HG03432 (cell line): ENCODE data around the gene GPC5.
"Not testable (repeated sequence)": the region's sequence is repeated elsewhere in the genome, so short reads cannot be mapped to it uniquely, and the experiment has no call there.

Experiments used
- ATAC-seq: cut with Tn5 transposase; IDR thresholded peaks from one replicate; pipeline ENCODE4 v1.9.1; 2021; ENCODE audit warnings: mild to moderate bottlenecking, moderate library complexity; ENCODE audit not compliant: unreplicated experiment

The GPC5 gene

DNA sequence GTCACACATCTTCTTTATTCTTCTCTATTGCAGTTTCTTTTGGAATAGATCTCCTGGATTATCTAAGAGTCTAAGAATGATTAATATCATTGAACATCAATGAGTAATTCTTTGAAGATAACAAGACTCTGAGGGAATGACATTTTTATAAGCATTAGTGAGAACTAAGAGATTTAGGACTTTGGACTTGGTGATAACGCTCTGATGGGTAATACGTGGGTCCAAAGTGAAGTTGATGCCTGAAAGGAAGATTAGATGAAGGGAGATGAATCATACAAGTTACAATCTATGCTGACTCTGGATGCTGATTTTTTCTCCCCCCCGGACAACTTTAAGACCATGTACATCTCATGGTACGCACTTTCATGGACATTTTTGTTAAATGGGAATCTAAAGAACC, 364.5 kb downstream of the GPC5 start:
- ATAC-seq = no peak

GRCh38 chr13:91764527-91764926, 366.1 kb downstream of the GPC5 start:
- no peak for ATAC-seq

DNA sequence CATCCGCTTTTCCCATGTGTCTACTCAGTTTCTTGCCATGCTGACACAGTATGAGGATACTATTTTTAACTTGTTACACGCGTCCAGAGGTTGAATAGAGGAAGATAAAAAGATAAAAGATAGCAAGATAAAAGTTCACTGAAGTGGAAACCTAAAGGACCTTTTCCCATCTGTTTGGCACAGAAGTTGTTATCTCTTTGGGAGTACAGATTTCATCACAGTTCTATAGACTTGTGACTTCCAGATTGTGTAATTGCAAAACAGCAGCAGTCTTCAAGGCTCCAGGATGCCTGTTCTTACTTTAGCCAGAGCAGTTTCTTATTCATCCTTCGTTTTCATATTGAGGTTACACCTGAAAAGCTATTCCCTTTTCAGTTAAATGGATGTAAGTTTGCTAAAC, 369.2 kb downstream of the GPC5 start:
- ATAC-seq = no peak

- ATAC-seq = no peak
Measured at GRCh38 chr13:91768746-91769145, 370.3 kb downstream of the GPC5 start.

- no peak for ATAC-seq
Measured at GRCh38 chr13:91771229-91771628, 372.8 kb downstream of the GPC5 start.

- no peak for ATAC-seq
Measured at GRCh38 chr13:91773591-91774227, 375.3 kb downstream of the GPC5 start.

GRCh38 chr13:91774397-91774796, 376.0 kb downstream of the GPC5 start:
- no peak for ATAC-seq

- no peak for ATAC-seq
Measured at GRCh38 chr13:91776611-91777193, 378.3 kb downstream of the GPC5 start.

DNA sequence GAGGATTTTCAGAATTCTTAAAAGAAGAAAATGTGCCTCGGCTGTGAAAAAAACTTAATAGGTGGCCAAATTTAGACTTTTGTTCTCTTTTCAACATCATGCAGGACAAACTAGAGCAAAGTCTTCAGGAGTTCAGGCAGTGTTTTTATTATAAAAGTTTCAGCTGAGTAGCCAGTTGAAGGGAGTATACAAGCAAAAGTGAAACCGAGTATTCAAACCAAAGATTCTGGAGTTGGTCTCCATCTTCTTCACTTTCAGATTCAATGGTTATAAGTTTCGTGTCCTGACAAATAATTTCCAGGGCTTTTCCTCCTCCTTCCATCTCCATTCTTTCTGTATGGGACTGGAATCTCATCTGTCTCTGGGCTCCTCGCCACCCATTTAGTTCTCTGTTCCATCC, 379.7 kb downstream of the GPC5 start:
- ATAC-seq = no peak

DNA sequence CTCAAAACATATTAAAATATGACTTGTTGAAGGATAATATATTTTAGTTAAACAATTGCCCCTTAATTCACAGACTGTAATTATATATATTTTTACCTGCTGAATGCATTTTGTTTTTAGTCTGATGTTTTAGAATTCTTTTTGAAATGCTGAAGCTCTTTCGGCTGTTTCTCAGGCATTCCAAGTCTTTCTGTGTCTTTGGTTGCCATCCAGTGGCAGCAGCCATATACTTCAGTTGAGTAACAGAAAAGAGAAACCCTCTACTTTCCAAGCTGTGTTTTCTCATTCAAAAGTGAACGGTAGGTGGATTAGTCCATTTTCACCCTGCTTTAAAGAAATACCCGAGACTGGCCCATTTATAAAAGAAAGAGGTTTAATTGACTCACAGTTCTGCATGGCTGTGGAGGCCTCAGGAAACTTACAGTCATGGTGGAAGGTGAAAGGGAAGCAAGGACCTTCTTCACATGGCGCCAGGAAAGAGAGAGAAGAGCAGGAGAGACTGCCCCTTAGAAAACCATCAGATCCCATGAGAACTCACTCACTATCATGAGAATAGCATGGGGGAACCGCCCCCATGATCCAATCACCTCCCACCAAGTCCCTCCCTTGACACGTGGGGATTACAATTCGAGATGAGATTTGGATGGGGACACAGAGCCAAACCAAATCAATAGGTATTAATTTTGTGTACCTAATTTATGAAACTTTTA, 383.7 kb downstream of the GPC5 start:
- ATAC-seq = not testable (repeated sequence)

GRCh38 chr13:91785431-91786119, 387.2 kb downstream of the GPC5 start:
- ATAC-seq = peak; percentile 97

DNA sequence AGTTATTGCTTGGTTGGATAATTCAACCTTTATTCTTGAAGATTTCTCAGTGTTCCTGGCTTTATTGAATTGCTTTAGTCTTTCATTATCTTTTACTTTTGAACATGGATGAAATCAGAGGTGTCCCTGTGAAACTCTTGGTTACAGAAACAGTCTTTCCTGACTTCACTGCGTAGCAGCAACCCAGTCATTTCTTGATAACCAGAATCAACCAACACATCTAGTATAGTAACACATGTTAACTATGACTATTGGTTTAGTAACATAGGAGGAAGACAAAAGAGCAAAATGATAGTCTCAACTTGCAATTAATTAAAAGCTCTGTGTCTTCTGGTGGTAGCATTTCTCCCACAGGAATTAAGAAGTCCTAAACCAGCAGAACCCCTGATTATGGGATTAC, 393.6 kb downstream of the GPC5 start:
- ATAC-seq = no peak

DNA sequence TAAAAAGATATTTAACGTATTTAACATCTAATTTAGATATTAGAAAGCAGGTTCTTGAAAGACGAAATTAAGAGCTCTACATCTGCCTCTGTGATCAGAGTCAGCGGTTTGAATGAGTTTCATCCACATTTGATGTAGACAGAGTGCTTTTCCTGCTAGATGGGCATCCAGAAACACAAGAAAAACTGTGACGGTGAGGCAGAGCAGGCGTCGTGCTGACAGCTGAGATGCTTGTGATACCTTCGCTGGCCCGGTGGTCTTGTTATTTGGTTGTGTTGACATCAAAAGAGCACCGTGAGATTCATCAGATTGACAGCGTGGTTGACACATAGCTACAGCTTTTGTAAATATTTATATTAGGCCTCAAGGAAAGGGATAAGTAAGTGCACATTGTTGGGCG, 399.1 kb downstream of the GPC5 start:
- ATAC-seq = no peak

DNA sequence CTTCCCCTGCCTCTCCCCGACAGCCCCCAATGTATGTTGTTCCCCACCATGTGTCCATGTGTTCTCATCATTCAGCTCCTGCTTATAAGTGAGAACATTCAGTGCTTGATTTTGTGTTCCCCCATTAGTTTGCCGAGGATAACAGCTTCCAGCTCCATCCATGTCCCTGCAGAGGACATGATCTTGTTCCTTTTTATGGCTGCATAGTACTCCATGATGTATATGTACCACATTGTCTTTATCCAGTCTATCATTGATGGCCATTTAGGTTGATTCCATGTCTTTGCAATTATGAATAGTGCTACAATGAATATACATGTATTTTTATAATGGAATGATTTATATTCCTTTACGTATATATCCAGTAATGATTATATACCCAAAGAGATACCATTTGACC, 399.9 kb downstream of the GPC5 start:
- not testable (repeated sequence) for ATAC-seq

DNA sequence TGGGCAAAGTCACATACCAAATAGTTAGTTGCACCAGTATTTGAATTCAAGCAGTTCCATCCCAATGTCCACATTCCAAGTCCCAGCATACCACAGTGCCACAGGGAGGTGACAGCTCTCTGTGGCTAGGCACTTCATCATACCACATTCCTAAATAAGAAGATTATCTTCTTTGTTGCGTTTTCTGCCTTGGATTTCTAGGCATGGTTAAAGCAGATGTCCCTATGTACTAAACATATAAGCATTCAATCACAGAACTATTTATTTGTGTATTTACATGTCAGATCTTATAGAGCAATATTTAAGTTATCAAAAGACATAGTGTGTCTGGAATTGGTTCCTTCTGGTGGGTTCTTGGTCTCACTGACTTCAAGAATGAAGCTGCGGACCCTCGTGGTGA, 403.4 kb downstream of the GPC5 start:
- not testable (repeated sequence) for ATAC-seq

DNA sequence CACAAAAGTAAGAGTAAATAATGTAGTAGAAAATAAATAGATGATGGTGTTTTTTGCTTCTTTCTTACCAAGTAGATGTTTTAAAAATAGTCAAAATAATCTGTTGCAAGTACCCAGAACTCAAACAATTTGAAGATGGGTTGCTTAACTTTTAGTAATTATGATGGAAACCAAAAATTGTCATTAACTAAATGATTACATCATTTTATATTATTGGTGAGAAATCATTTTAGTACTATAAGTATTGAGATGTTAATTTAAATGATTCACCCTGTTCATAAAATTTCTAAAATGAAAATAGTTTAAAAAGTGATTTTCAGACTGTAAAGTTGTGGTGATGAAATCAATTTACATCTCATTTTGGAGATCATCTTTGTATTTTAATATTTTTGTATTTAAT, 404.5 kb downstream of the GPC5 start:
- no peak for ATAC-seq

- no peak for ATAC-seq
Measured at GRCh38 chr13:91804724-91805123, 406.3 kb downstream of the GPC5 start.

- ATAC-seq = no peak
Measured at GRCh38 chr13:91805605-91806004, 407.2 kb downstream of the GPC5 start.

DNA sequence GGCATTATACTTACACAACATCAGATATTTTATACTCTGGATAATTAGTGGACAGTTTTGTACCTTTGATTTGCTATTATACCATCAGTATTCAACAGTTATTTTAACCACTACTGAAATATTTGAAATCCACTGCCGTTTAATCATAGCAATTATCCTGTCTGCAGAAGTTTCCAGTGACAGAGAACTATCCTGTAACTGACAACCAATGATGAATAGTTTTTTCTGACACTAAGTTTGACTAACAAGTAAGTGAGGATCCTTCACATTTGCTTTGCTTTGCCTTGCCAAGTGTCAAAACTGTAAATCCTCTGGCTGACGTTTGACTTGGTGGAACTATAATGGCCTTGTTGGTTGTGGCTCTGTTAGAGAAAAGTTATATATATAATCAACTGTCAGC, 410.7 kb downstream of the GPC5 start:
- ATAC-seq = no peak

DNA sequence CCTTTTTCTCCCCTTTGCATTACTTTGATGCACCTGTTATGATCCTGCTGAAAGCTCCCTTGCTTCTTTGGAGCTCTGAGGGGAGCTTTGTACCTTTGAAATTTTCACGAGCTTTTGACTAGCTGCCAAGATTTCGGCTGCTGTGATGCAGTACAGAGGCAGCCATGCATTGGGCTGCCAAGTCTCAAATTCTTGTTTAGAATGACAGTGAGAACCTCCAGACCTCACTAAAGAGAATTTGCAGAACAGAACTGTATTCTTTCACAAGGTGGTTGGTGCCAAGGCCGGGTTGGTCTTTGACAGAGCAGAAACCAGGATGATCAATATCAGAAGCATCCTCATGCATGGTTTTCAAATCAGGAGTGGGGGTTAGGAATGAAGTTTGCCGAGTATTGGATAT, 414.8 kb downstream of the GPC5 start:
- no peak for ATAC-seq

GRCh38 chr13:91816263-91816807, 417.9 kb downstream of the GPC5 start:
- ATAC-seq = no peak

DNA sequence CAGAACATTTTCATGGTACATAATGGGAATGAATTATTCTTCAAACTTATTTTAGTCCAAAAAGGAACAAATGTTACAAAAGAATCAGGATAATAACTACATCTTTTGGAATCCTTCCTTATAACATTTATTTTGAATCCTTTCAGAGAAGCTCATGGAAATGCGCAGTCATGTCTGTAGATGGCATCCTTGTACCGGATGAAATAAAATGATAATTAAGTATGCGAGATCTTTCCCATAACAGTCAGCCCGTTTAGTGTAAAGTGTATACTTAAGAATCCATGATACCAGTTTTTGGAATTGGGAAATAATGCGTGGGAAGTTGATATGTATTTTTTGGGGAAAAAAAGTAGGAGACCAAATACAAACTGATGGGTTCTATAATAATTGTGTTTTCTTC, 418.8 kb downstream of the GPC5 start:
- no peak for ATAC-seq
